Prostate gland (tissue), 2 donors: ENCODE measurements around the gene KRT35.

Source experiments
- CTCF ChIP-seq, 4 experiments: fragments of 200-600 bp in 2 of 4; fragments of 450-650 bp in 2 of 4; sonication (generic) in 2 of 4; IDR thresholded peaks; 1 replicate in 3 of 4; 2 replicates in 1 of 4; pipeline ENCODE4 v1.5.1; 2016 to 2019; ENCODE audit warnings: antibody characterized with exemption in 4 of 4, mild to moderate bottlenecking in 2 of 4, moderate library complexity in 2 of 4
- POLR2A ChIP-seq: fragments of 450-650 bp; IDR thresholded peaks from one replicate; pipeline ENCODE4 v1.6.1; 2016; ENCODE audit warnings: antibody characterized with exemption, mild to moderate bottlenecking

DNA sequence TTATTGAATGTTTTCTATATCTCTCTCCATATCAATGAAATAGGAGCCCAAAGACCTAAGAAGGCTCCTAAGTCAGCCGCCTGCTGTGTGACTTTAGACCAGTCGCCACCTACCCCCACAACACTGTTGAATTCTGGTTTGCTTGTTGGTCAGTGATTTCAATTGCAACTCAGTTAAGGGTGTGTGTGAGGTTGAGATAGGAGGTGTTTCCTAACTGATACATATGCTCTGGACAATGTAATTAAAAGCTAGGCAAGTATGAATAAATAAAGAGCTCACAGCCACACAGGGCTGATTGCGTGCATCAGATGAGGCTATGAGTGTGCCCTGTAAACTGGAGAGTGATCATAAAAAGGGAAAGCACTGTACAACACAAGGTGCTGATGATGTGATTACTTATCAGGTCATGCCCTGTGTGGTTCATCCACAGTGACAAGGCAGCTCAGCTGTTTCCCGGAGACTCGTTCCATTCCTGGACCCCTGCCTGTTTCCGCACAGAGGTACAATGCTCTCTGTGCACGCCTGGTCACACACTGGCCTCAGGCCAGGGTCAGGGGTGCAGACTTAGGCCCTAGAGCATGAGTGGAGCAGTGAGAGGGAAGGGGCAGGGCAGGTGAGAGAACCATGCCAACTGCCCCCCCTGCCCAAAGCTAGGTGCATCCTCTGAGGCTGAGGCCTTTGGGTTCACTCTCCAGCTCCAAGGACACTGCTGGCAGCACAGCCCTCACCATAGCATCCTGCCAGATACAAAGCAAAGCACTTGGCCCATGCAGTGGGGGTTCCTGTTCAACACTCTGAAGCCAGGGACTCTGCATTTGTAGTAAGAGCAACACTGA is 3.3 kb upstream of the KRT35 start:
- TF ChIP-seq CTCF (IDR thresholded peaks at IDR 0.05) (no peak), POLR2A (no peak)
